ENCODE measurements around the gene TRIM54.
"Not testable (repeated sequence)": the region's sequence is repeated elsewhere in the genome, so short reads cannot be mapped to it uniquely, and the experiment has no call there.

The TRIM54 gene

DNA sequence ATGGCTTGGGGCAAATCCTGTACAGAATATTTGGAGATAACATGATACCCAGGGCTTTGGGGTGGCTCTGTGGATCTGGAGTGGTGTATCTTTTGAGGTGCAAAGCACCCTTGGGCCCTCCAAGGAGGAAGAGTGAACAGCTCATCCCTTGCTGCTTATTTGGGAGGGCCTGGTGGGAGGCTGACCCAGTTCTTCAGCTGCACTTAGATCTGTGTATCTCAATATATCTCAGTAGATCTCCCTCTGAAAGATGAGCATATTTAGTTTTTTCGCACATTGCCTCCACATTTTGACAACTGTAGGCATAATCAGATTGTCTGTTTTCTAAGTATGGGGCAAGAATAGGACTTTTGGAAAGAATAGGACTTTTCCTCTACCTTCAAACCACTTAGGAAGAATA is 2.8 kb downstream of the TRIM54 start:
- DNase-seq (ENCODE audit: low spot score), result no peak

DNA sequence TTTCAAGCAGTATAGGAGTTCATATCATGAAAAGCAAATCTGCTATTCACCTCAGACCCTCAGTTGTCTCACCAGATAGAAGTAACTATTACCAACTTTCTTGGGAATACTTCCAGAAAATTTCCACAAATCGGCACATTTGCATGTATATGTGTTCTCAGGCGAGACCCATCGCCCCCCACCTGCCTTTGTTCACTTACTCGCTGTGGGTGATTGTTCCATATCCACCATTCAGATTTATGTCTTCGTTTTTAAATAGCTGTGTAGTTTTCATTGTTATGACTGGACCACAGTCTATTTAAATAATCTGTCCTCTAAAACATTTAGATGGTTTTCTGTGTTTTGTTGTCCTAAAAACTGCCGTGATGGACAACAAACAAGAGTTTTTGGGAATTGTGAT is 3.3 kb downstream of the TRIM54 start:
- DNase-seq (ENCODE audit: low spot score), result no peak

DNA sequence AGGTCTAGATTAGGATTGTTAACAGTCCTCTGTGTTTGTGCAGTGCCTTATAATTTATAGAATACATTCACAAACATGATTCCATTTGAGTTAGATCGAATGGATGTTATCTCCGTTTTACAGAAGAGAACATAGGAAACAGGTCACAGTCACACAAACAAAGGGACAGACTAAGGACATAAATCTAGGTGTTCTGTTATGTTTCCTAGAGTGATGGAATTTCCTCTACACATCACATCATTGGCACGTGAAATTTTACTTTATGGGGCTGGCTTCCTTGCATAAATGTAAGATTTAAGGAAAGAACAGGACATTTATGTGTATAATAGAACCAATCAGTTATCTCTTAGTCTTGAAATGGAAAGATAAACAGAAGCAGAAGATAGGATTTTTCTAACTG is 6.4 kb downstream of the TRIM54 start:
- DNase-seq (ENCODE audit: low spot score), result no peak

DNA sequence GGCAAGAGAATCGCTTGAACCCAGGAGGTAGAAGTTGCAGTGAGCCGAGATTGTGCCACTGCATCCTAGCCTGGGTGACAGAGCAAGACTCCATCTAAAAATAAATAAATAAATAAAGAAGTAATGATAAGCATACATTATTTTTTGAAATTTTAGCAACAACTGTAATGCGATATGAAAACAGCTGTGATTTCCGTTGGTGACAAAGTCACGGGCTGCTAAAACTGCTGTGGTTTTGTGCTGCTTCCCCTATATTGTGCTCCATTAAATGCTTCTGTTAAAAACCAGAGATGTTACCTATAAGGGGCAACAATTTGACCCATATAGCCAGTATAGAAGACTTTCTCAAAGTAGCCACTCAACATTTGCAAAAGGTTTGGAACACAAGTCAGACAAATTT is 8.3 kb downstream of the TRIM54 start:
- no peak for DNase-seq (ENCODE audit: low spot score)

DNA sequence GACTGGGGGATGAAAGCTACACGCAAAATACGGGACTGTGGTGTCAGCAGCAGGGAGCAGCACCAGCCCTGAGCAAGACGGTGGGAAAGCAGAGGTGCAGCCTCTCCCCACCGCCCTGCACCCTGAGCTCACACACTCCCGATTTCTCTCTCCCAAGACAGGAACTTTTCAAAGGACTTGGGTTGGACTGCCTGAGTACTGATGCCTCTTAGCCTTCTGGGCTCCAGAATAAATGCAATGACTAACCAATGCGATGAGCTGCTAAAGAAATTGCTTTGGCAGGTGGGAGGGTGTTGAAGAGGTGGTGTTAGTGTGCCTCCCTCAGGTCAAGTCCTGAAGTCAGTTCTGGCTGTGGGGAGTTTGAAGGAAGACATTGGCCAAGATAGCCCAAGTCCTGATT is 9.6 kb downstream of the TRIM54 start:
- DNase-seq (ENCODE audit: low spot score), result no peak

DNA sequence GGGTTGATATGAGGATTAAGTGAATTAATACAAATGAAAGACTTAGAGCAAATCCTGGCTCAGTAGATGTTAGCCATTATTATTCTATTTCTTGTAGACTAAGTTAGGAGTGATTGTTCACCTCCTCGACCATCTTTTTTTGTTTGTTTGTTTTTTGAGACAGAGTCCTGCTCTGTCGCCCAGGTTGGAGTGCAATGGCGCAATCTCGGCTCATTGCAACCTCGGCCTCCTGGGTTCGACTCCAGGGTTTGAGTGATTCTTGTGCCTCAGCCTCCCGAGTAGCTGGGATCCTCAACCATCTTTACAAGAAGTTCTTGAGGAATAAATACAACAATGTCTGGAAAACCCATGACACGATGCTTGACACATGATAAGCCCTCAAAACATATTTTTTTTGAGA is 12.7 kb downstream of the TRIM54 start:
- no peak for DNase-seq (ENCODE audit: low spot score)

DNA sequence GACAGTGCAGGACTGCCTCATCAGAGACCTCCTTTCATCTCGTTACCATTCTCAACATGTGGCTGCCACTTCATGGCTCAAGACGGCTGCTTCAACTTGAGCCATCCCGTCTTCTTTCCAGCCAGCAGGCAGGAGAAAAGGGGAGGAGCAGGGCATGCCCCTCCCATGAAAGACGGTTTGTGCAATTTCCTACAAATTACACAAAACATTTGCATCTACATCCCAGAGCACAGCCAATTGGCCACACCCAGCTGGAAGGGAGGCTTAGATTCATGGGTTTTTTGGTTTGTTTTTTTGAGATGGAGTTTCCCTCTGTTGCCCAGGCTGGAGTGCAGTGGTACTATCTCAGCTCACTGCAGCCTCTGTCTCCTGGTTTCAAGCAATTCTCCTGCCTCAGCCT is 14.3 kb downstream of the TRIM54 start:
- peak; percentile 49 for DNase-seq (ENCODE audit: low spot score)

DNA sequence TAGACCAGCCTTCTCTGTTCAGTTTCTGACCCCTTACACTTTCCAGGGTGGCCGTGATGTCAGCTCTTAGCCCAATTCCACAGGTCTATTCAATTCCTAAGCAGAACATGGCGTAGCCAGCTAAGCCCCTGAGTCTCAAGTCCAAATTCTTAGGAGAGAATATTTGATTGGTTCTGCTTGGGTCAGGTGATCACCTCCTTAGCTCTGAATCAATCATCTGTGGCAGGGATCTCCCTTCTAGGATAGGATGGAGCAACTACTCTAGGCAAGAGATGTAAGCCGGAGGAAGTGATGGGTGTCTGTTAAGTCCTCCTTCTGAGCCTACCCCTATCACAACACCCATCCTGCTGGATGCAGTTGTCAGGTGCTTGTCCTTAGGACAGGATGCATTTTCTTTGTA is 15.0 kb downstream of the TRIM54 start:
- DNase-seq (ENCODE audit: low spot score), result no peak

DNA sequence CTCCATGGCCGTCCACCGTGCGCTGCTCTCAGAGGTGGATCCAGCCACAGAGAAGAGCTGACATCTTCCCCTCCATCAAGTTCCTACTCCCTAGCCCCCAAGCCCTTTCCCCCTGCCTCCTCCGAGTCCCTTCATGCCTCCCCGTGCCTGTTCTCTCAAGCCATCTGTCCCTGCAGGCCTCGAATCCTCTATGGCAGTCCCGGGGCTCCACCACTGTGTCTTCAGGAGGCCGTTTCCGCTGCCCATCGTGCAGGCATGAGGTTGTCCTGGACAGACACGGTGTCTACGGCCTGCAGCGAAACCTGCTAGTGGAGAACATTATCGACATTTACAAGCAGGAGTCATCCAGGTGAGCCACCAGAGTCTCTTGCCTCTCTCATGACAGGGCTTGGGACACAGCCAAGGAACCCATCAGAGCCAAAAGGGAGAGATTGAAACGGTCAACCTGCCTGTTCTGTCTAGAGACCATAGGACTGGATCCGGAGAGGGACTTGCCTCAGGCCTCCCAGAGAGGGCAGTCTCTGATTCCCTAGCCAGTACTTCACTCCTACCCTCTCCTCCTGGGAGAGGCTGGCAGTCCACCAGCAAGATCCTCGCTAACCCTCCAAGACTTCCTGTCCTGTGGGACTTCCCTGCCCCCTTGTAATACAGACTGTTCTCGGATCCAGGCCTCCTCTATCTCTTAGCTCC is 16.3 kb downstream of the TRIM54 start:
- no peak for DNase-seq (ENCODE audit: low spot score)

DNA sequence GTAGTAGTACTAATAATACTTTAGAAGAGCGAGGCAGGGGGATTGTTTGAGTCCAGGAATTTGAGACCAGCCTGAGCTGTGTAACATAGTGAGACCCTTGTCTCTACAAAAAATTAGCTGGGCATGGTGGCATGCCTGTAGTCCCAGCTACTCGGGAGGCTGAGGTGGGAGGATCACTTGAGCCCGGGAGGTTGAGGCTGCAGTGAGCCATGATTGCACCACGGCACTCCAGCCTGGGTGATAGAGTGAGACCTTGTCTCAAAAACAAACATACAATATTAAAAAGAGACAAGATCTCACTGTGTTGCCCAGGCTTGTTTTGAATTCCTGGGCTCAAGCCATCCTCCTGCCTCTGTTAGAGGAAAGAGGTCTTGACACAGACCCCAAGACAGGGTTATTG is 18.4 kb downstream of the TRIM54 start:
- DNase-seq (ENCODE audit: low spot score), result not testable (repeated sequence)

DNA sequence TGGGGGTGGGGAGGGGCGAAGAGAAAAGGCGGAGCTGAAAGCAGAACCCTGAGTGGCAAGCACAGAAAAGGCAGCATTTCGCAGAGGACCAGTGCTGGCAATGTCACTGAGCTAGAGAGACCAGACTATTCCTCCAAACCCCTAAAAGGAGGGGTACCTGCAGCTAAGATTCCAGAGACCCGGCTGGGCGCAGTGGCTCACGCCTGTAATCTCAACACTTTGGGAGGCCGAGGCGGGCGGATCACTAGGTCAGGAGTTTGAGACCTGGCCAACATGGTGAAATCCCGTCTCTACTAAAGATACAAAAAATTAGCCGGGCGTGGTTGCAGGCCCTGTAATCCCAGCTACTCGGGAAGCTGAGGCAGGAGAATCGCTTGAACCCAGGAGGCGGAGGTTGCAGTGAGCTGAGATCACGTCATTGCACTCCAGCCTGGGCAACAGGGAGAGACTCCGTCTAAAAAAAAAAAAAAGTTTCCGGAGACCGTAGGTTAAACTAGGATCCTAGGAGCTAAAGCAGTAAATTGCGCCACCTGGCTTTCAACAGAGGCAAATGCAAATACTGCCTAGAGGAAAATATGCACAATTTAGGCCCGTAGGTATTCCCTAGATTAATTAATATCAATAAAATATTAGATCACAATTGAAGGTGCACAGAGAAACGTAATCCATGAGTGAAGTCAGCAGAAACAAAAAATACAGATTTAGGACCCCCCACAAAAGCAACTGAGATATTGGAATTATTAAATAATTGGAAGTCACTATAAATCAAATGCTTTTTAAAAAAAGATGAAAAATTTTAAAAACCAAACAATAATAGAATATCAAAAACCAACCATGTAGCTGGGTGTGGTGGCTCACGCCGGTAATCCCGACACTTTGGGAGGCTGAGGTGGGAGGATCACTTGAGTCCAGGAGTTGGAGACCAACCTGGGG is 21.1 kb downstream of the TRIM54 start:
- peak; percentile 84 for DNase-seq (ENCODE audit: low spot score)

DNA sequence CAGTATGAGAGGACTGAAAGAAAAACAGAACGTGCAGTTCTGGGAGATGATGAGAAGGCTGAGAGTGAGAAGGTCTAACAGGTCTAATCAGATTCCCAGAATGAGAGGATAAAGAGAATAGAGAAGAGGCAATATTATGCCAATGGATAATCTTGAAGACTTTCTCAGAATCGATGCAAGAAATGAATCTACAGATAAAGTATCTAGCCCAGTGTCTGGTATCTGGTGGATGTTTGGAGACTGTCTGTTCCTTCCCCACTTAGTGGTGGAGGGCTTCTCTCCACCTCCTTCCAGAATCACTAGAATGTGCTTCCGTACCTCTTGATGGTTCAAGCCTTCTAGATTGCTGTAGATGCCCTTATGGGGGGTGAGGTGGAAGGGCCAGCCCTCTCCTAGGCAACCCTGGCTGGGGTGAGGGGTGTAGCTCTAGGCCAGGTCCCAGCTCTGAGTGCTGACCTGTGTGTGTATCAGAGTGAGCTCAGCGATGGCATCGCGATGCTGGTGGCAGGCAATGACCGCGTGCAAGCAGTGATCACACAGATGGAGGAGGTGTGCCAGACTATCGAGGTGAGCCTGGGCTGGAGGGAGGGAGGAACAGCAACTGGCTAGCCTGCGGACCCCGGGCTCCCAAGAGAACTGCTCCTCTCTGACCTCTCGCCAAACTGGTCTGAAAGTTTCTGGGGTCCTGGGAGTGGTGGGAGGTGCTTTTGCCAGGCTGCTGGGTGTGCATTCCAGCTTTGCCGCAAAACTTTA is 22.4 kb downstream of the TRIM54 start:
- no peak for DNase-seq (ENCODE audit: low spot score)

DNA sequence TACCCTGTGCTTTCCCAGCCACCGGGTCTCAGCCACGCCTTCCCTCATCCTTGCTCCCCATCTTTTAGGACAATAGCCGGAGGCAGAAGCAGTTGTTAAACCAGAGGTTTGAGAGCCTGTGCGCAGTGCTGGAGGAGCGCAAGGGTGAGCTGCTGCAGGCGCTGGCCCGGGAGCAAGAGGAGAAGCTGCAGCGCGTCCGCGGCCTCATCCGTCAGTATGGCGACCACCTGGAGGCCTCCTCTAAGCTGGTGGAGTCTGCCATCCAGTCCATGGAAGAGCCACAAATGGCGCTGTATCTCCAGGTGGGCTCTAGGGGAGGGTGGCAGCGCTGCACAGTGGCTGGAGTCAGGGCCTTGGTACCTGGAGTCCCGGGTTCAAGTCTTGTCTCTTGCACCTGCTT is 23.3 kb downstream of the TRIM54 start:
- no peak for DNase-seq (ENCODE audit: low spot score)

DNA sequence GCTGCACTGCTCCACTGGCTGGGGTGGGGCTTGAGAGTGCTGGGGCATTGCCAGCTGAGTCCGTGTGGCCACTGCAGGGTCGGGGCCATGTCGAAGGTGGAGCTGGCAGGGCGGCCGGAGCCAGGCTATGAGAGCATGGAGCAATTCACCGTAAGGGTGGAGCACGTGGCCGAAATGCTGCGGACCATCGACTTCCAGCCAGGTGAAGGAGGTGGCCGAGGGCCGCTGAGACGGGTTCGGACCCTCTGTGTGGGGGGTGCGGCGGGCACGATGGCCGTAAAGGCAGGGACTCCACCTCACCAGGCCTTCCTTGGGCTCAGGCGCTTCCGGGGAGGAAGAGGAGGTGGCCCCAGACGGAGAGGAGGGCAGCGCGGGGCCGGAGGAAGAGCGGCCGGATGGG is 23.9 kb downstream of the TRIM54 start:
- DNase-seq (ENCODE audit: low spot score), result no peak

DNA sequence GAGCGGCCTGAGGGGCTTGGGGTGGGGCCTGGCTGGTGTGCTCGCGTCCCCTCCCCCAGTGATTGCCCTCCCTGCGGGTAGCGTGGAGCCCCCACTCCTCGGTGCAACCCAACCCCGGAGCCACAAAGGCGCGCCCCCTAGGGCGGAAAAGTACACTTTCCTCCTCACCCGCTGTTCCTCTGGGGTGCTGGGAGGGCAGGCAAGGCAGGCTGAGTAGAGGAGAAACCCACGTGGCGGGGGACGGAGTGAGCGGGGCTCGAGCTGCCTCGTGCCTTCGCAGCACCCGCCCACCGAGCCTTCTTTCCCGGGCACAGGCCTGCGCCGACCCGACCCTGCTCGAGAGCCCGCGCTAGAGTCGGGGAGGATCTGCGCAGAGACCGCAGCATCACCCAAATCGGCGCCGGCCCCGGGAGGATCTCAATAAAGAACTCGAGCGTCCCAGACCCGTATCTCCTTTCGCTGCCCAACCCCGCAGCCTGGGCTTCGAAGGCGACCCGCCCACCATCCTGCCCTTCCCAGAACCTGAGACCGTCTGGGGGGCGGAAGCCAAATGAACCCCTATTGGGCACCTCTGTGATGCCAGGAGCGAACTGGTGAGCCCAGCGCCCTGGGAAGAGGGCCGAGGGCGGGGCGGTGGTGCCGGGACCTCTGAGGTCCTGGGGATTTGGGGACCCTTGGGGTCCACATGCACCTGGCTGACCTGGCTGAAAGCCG is 24.5 kb downstream of the TRIM54 start:
- DNase-seq (ENCODE audit: low spot score), result peak; percentile 26

DNA sequence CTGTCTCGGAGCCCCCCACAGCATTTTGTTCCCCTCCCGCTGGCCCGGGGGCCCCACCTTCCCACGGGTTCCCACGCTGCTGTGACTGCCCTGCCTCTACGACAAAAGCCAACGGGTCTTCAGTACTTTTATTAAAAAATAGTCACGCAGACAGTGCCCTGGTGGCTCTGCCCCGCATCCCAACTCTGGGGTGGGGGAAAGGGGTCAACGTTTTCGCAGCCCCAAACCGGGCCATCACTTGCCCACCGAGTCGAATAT is 25.0 kb downstream of the TRIM54 start:
- DNase-seq (ENCODE audit: low spot score), result no peak

DNA sequence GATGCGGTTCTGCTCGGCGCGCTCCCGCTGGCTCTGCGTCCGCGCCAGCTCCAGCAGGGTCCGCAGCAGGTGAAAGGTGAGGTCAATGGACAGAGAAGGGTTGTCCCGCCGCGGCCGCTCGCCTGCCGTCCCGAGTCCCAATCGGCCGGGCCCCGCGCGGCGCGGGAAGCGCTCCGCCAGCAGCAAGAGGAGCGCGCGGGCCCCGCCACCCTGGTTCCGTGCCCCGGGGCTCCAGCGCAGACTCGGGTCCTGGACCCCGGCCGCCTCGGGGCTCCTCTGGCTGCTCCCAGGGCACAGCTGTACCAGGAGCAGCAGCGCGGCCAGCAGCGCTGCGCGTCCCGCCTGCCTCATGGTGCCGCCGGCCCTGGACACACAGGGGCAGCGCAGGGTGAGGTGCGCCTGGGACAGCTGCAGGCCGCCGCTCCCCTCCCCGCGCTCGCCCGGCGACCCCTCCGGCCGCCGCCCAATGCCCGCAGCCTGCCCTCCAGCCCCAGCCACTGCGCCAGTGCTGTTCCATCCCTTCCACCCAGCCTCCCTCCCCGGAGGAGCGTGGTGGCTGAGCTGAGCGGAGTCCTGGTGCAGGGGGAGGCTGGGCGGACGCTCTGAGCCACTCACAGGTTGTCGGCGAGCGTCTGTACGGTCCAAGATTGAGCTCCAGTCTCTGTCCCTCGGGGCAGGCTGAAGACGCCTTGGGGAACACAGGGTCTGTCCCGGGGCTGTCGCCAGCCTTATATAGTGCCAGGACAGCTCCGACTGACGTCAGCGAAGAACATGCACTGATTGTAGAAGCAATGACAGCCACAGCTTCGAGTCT is 25.5 kb downstream of the TRIM54 start:
- DNase-seq (ENCODE audit: low spot score), result no peak

DNA sequence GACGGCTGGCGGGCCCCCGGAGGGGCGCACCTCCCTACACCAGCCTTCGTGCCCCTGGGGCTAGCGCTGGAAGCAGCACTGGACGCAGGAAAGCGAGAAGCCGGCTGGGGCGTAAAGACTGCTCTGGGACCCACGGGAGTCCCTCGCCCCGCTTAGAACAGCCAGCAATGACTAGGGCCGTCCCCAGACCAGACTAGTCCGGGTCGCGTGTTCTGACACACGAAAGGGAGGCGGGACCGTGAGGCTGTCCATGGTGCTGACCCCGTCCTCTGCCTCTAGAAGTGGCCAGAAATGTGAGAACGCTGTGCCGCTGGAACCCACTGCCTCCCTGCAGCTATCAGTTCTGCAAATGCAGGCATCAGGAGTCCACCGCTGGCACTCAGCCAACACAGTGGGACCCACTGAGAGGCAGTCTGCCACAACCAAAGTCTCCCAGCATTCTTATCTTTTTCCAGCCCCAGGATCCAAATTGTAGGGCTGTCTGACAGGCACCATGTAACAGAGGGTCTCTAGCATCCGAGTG is 26.2 kb downstream of the TRIM54 start, which contains the start of gene UCN:
TSS of gene UCN (minus strand) at position 87 of the 523 bp plus-strand sequence. CDS start 550 bp downstream, outside the sequence.
- peak; percentile 65 for DNase-seq (ENCODE audit: low spot score)

DNA sequence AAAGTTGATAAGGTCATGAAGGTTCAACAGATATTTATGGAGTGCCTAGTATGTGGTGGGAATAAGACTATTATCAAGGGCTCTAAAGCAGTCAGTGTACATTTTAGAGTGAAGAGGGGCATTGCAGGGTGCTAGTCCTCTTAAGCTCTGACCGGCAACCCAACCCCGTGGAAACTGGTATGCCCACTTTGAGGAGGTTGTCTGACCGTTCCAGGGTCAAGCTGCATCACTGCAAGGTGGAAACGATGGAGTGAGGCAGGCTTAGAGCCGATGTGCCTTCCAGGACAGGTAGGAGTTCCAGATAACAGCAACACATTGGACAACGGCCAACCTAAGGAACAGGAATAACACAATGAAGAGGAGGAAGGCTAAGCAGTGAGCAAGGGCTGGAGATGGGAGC is 27.4 kb downstream of the TRIM54 start:
- no peak for DNase-seq (ENCODE audit: low spot score)

DNA sequence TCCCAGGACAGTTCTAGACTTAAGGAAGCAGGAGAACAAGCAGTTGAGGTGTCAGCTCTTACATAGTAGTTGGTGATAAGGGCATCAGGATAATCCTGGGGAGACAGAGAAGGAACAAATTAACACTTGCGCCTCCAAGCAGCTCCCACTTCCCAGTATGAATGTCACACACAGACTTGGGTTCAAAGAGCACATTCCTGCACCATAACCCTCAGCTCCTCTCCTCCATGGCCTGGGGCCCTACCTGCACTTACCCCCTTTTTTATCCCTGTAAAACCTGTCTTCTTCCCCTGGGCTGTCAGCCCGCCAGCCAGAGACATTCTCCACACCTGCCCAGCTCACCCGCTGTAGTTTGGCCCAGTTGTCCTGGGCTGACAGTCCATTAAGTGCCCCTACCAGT is 29.9 kb downstream of the TRIM54 start:
- no peak for DNase-seq (ENCODE audit: low spot score)
